ENCODE measurements around the gene CENPP.
A peak's percentile ranks its signal among the peaks of the same experiment; 100 is the strongest.

Gene CENPP

GRCh38 chr9:92666912-92667532, 341.3 kb downstream of the CENPP start:
- Mint-ChIP-seq H3K36me3 (peaks cover 24 to 45% of the 10 kb centered on the region in 2 donors), H3K4me1 (peaks cover 40 to 72% of the 10 kb centered on the region in 2 donors), H3K27me3 (no peaks in the 10 kb centered on the region), H3K4me3 (peak overlapping the region in 1 of 2 donors; percentile 39), H3K27ac (peak overlapping the region; percentile 56), H3K9me3 (no peaks in the 10 kb centered on the region)
- no peak for ATAC-seq (replicated peaks)
- no peak for DNase-seq

GRCh38 chr9:92668746-92669526, 343.2 kb downstream of the CENPP start:
- peak; percentile 34 to 40 for ATAC-seq (replicated peaks)
- Mint-ChIP-seq H3K4me3 (peak overlapping the region; percentile 89 to 90), H3K4me1 (peaks cover 32 to 59% of the 10 kb centered on the region in 2 donors), H3K27ac (peak overlapping the region; percentile 96), H3K9me3 (no peaks in the 10 kb centered on the region), H3K36me3 (peaks cover 25 to 36% of the 10 kb centered on the region in 2 donors), H3K27me3 (no peaks in the 10 kb centered on the region)
- DNase-seq, result peak; percentile 21

GRCh38 chr9:92669527-92669889, 343.8 kb downstream of the CENPP start:
- peak in 1 of 2 donors; percentile 28 for ATAC-seq (replicated peaks)

More at GRCh38 chr9:92669527-92669889, 343.8 kb downstream of the CENPP start:
- peak overlapping the region; percentile 96 for H3K27ac Mint-ChIP-seq
- no peaks in the 10 kb centered on the region for H3K9me3 Mint-ChIP-seq
- H3K36me3 Mint-ChIP-seq, result peaks cover 24 to 40% of the 10 kb centered on the region in 2 donors
- DNase-seq, result no peak
- peak overlapping the region; percentile 89 to 90 for H3K4me3 Mint-ChIP-seq
- no peaks in the 10 kb centered on the region for H3K27me3 Mint-ChIP-seq
- H3K4me1 Mint-ChIP-seq, result peaks cover 27 to 53% of the 10 kb centered on the region in 2 donors
